ENCODE data around the gene BCAR3.

Gene BCAR3

GRCh38 chr1:93532780-93533378 is 148.8 kb downstream of the BCAR3 start:
- DNase-seq = no peak

- no peak for DNase-seq
Measured at GRCh38 chr1:93531193-93531592, 150.4 kb downstream of the BCAR3 start.

- no peak for DNase-seq
Measured at GRCh38 chr1:93528412-93528811, 153.2 kb downstream of the BCAR3 start.

- no peak for DNase-seq
Measured at GRCh38 chr1:93526431-93526830, 155.2 kb downstream of the BCAR3 start.

- DNase-seq = no peak
Measured at GRCh38 chr1:93525431-93525830, 156.2 kb downstream of the BCAR3 start.

- DNase-seq = peak; percentile 6
Measured at GRCh38 chr1:93522721-93523120, 158.9 kb downstream of the BCAR3 start.

- DNase-seq = no peak
Measured at GRCh38 chr1:93521618-93522017, 160.0 kb downstream of the BCAR3 start.

- DNase-seq = no peak
Measured at GRCh38 chr1:93519199-93519829, 162.3 kb downstream of the BCAR3 start.

GRCh38 chr1:93518516-93518915 is 163.1 kb downstream of the BCAR3 start:
- no peak for DNase-seq

GRCh38 chr1:93516164-93516563 is 165.5 kb downstream of the BCAR3 start:
- no peak for DNase-seq
